B cell (primary cell): ENCODE results near the gene CARMIL3. TPM values are rescaled to one million over a fixed set of nuclear protein-coding genes. Genes with fewer than 3 reads are reported as not detected.

ENCODE experiments used
- ATAC-seq: fragments of 200-7000 bp; cut with Tn5 transposase; one replicate; pipeline ENCODE4 v1.10.0; 2021; ENCODE audit warnings: low read depth, mild to moderate bottlenecking, moderate number of reproducible peaks, moderate library complexity
- CTCF ChIA-PET: fragments of 350-600 bp; sonication (Branson Sonifier 250); formaldehyde crosslinking; loops from one replicate; lab custom pipeline; 2021; ENCODE audit warnings: antibody characterized with exemption, inconsistent platforms; lab: Charles Lee
- POLR2A ChIA-PET: fragments of 350-600 bp; sonication (Branson Sonifier 250); formaldehyde crosslinking; loops from one replicate; lab custom pipeline; 2021; ENCODE audit warnings: antibody characterized with exemption; lab: Charles Lee
- DNase-seq: peaks from one replicate; pipeline ENCODE4 v3.0.0; 2013
- H2AFZ ChIP-seq: 2 replicates; pipeline ENCODE4 v1.6.1; 2012; ENCODE audit warnings: mild to moderate bottlenecking, low read depth, low read length; ENCODE audit not compliant: insufficient read depth, poor library complexity, severe bottlenecking
- H3K27ac ChIP-seq, 2 donors: 1 replicate in 1 of 2; 2 replicates in 1 of 2; pipeline ENCODE4 v1.5.1; 2012 to 2013; ENCODE audit warnings: low read length in 2 of 2, mild to moderate bottlenecking in 2 of 2, moderate library complexity in 1 of 2
- H3K27me3 ChIP-seq, 4 experiments: fragments of 200-600 bp in 1 of 4; sonication (generic) in 1 of 4; replicated peaks in 1 of 4; 1 replicate in 2 of 4; 2 replicates in 2 of 4; pipeline versions ENCODE4 v1.6.1 to v1.7.0; 2013 to 2016; ENCODE audit warnings: low read length in 3 of 4, mild to moderate bottlenecking in 2 of 4, mixed read lengths in 1 of 4, moderate library complexity in 1 of 4; ENCODE audit not compliant: insufficient read depth in 4 of 4, control insufficient read depth in 3 of 4; ENCODE audit errors: control extremely low read depth in 1 of 4
- H3K36me3 ChIP-seq, 2 experiments: replicated peaks in 1 of 2; 1 replicate in 1 of 2; 2 replicates in 1 of 2; pipeline versions ENCODE4 v1.6.1 to v1.7.1; 2013; ENCODE audit warnings: low read length in 1 of 2; ENCODE audit not compliant: insufficient read depth in 2 of 2, control insufficient read depth in 1 of 2; ENCODE audit errors: control extremely low read depth in 1 of 2, extremely low read depth in 1 of 2
- H3K4me1 ChIP-seq, 2 donors: fragments of 200-600 bp in 1 of 2; sonication (generic) in 1 of 2; 1 replicate in 1 of 2; 2 replicates in 1 of 2; pipeline versions ENCODE4 v1.5.1 to v1.6.1; 2013 to 2017; ENCODE audit warnings: low read length in 2 of 2; ENCODE audit not compliant: control insufficient read depth in 2 of 2, insufficient read depth in 2 of 2
- H3K4me2 ChIP-seq: replicated peaks from 2 replicates; pipeline ENCODE3; 2012; ENCODE audit warnings: mild to moderate bottlenecking, low read depth, low read length; ENCODE audit not compliant: poor library complexity, severe bottlenecking
- H3K4me3 ChIP-seq, 5 experiments: fragments of 200-600 bp in 1 of 5; sonication (generic) in 1 of 5; 1 replicate in 3 of 5; 2 replicates in 2 of 5; pipeline versions ENCODE4 v1.5.1 to v1.7.0; 2011 to 2016; ENCODE audit warnings: low read length in 4 of 5, mild to moderate bottlenecking in 4 of 5, low read depth in 2 of 5, control low read depth in 1 of 5, moderate library complexity in 1 of 5; ENCODE audit not compliant: insufficient read depth in 1 of 5; ENCODE audit errors: control extremely low read depth in 1 of 5, extremely low read depth in 1 of 5
- H3K79me2 ChIP-seq: fragments of 200-600 bp; sonication (generic); one replicate; pipeline ENCODE4 v1.6.0; 2016; ENCODE audit warnings: low read length; ENCODE audit not compliant: control insufficient read depth, insufficient read depth
- H3K9ac ChIP-seq: fragments of 200-600 bp; sonication (generic); 2 replicates; pipeline ENCODE4 v1.6.1; 2017; ENCODE audit warnings: mild to moderate bottlenecking, low read length, moderate library complexity
- H3K9me3 ChIP-seq, 3 donors: one replicate each; pipeline versions ENCODE4 v1.6.1 to v1.7.1; 2013; ENCODE audit warnings: low read length in 2 of 3; ENCODE audit not compliant: control insufficient read depth in 2 of 3, insufficient read depth in 1 of 3; ENCODE audit errors: control extremely low read depth in 1 of 3
- H4K20me1 ChIP-seq: 2 replicates; pipeline ENCODE4 v1.6.0; 2012; ENCODE audit warnings: mild to moderate bottlenecking, low read length; ENCODE audit not compliant: insufficient read depth, control insufficient read depth, poor library complexity, severe bottlenecking
- H3K27ac Mint-ChIP-seq: one replicate; pipeline ENCODE4 v1.8.0; 2021; ENCODE audit warnings: mixed read lengths
- H3K27me3 Mint-ChIP-seq: one replicate; pipeline ENCODE4 v1.8.0; 2021; ENCODE audit warnings: mixed read lengths
- H3K4me1 Mint-ChIP-seq: one replicate; pipeline ENCODE4 v1.8.0; 2021; ENCODE audit warnings: mixed read lengths
- H3K4me3 Mint-ChIP-seq: one replicate; pipeline ENCODE4 v1.8.0; 2021; ENCODE audit warnings: mixed read lengths
- H3K9me3 Mint-ChIP-seq: one replicate; pipeline ENCODE4 v1.8.0; 2022; ENCODE audit warnings: mixed read lengths; ENCODE audit not compliant: insufficient read depth
- CTCF ChIP-seq: fragments of 200-600 bp; IDR thresholded peaks from one replicate; pipeline ENCODE4 v1.8.0; 2022; ENCODE audit warnings: antibody characterized with exemption, mild to moderate bottlenecking
- EZH2 ChIP-seq: IDR thresholded peaks from 2 replicates; pipeline ENCODE4 v1.6.1; 2012; ENCODE audit warnings: borderline replicate concordance, low read depth, mild to moderate bottlenecking, moderate library complexity, low read length; ENCODE audit not compliant: insufficient read depth, poor library complexity, severe bottlenecking
- WGBS: methylation state at CpG from one replicate; pipeline ENCODE4 v1.1.5; 2013; ENCODE audit warnings: missing lambda C conversion rate; ENCODE audit not compliant: insufficient coverage; 5-methylcytosine and 5-hydroxymethylcytosine counted together
- intact Hi-C: fragments of 100-400 bp; cut with micrococcal nuclease; formaldehyde crosslinking; loops from one replicate; pipeline ENCODE4 v1.10.0; 2022
- polyA plus RNA-seq: library from polyadenylated mRNA; depleted of rRNA; stranded (reverse); fragments of >200 nt; gene quantifications from 2 replicates; pipeline ENCODE4 v1.2.3, GENCODE V29; 2012
- total RNA-seq, 2 donors: library from RNA; stranded (reverse); fragments of 120-200 nt in 1 of 2; gene quantifications; 1 replicate in 1 of 2; 2 replicates in 1 of 2; pipeline versions ENCODE4 v1.2.3 to v1.2.4, GENCODE V29; 2013 to 2022

CARMIL3 gene
- total and polyA plus RNA-seq, 2 donors (not counting 1 experiment from before 2014, with no cell fraction given), result 1.0 to 7.2 TPM

GRCh38 chr14:24083462-24083861 is 31.7 kb downstream of the CARMIL3 start:
- 100% methylated on average over 1 of the region's 3 CpGs for WGBS
- Mint-ChIP-seq H3K4me3 (no peak overlapping the region), H3K9me3 (no peaks in the 10 kb centered on the region), H3K27me3 (no peaks in the 10 kb centered on the region), H3K4me1 (peaks cover 23% of the 10 kb centered on the region), H3K27ac (peak overlapping the region; percentile 43)
- CTCF ChIA-PET, result interaction anchor here (3.3 to 8.0 kb wide), 3 partner anchors 10 to 25 kb away, joined by 17 to 96 read pairs (median 75); partner anchors contain the start of gene PCK2
- peaks cover 2% of the 10 kb centered on the region for H3K79me2 ChIP-seq
- H3K36me3 ChIP-seq, result no peaks in the 10 kb centered on the region
- H3K27ac ChIP-seq, result no peak overlapping the region
- no peak for DNase-seq
- peaks cover 18 to 21% of the 10 kb centered on the region in 2 donors for H3K4me1 ChIP-seq
- H3K4me3 ChIP-seq, result no peak overlapping the region
- TF ChIP-seq EZH2 (no peak), CTCF (no peak)
- POLR2A ChIA-PET, result interaction anchor here (0.6 to 1.0 kb wide), 2 partner anchors 12 to 32 kb away, joined by 3 read pairs; partner anchors contain the start of gene CARMIL3
- no peak for ATAC-seq
- no peaks in the 10 kb centered on the region for H4K20me1 ChIP-seq
- no peak overlapping the region for H3K4me2 ChIP-seq
- H3K9ac ChIP-seq, result no peak overlapping the region
- H2AFZ ChIP-seq, result no peak overlapping the region
- intact Hi-C loops, result no loop called here
- H3K9me3 ChIP-seq, result no peaks in the 10 kb centered on the region
- H3K27me3 ChIP-seq, result no peaks in the 10 kb centered on the region

- TF ChIP-seq CTCF, result no peak
- TF ChIP-seq EZH2, result no peak
- POLR2A ChIA-PET, result no interaction called here
- H3K27ac ChIP-seq, result no peak overlapping the region
- Mint-ChIP-seq H3K4me1 (peaks cover 21% of the 10 kb centered on the region), H3K27ac (no peak overlapping the region), H3K4me3 (no peak overlapping the region), H3K27me3 (no peaks in the 10 kb centered on the region), H3K9me3 (no peaks in the 10 kb centered on the region)
- no peak for ATAC-seq
- H3K4me1 ChIP-seq, result peaks cover 18 to 21% of the 10 kb centered on the region in 2 donors
- no peak overlapping the region for H3K9ac ChIP-seq
- H3K27me3 ChIP-seq, result no peaks in the 10 kb centered on the region
- H4K20me1 ChIP-seq, result no peaks in the 10 kb centered on the region
- DNase-seq, result no peak
- no peak overlapping the region for H3K4me3 ChIP-seq
- no peaks in the 10 kb centered on the region for H3K36me3 ChIP-seq
- no peak overlapping the region for H3K4me2 ChIP-seq
- CTCF ChIA-PET, result interaction anchor here (1.2 to 8.0 kb wide), 3 partner anchors 24 to 29 kb away, joined by 3 to 75 read pairs (median 17); no protein-coding TSS in a partner anchor
- 100% methylated on average over 2 of the region's 2 CpGs for WGBS
- intact Hi-C loops, result no loop called here
- no peak overlapping the region for H2AFZ ChIP-seq
- peaks cover 4% of the 10 kb centered on the region for H3K79me2 ChIP-seq
- no peaks in the 10 kb centered on the region for H3K9me3 ChIP-seq
Measured at GRCh38 chr14:24084440-24084839, 32.6 kb downstream of the CARMIL3 start.
